NT2/D1 (cell line): ENCODE results near the gene LDLRAD3.
"Not testable (repeated sequence)": the region's sequence is repeated elsewhere in the genome, so short reads cannot be mapped to it uniquely, and the experiment has no call there.

ENCODE experiments used
- DNase-seq: peaks from one replicate; pipeline ENCODE4 v3.0.0-alpha.2; 2011; ENCODE audit warnings: low read depth, low spot score
- H3K27me3 ChIP-seq: 2 replicates; pipeline ENCODE4 v1.6.0; 2011; ENCODE audit warnings: mild to moderate bottlenecking; ENCODE audit not compliant: insufficient read length, insufficient read depth
- H3K36me3 ChIP-seq: 2 replicates; pipeline ENCODE4 v1.6.1; 2011; ENCODE audit warnings: mild to moderate bottlenecking, low read length, mixed read lengths; ENCODE audit not compliant: insufficient read depth, insufficient read length
- H3K4me1 ChIP-seq: 2 replicates; pipeline ENCODE4 v1.5.1; 2011; ENCODE audit not compliant: insufficient read depth, insufficient read length
- H3K4me3 ChIP-seq: 2 replicates; pipeline ENCODE4 v1.5.1; 2011; ENCODE audit warnings: low read depth; ENCODE audit not compliant: insufficient read length
- H3K9ac ChIP-seq: 2 replicates; pipeline ENCODE4 v1.6.0; 2011; ENCODE audit warnings: low read depth; ENCODE audit not compliant: insufficient read length
- H3K9me3 ChIP-seq: 2 replicates; pipeline ENCODE4 v1.5.1; 2011; ENCODE audit warnings: mild to moderate bottlenecking, low read length; ENCODE audit not compliant: insufficient read depth
- SUZ12 ChIP-seq: IDR thresholded peaks from 2 replicates; pipeline ENCODE4 v1.6.1; 2011; ENCODE audit not compliant: insufficient read length, insufficient read depth; ENCODE audit errors: extremely low read depth
- YY1 ChIP-seq: IDR thresholded peaks from 2 replicates; pipeline ENCODE4 v1.6.1; 2011; ENCODE audit not compliant: insufficient read length, insufficient read depth
- ZNF274 ChIP-seq: IDR thresholded peaks from 2 replicates; pipeline ENCODE4 v1.6.1; 2011; ENCODE audit warnings: mild to moderate bottlenecking, low read depth, low read length

Gene LDLRAD3

GRCh38 chr11:36041988-36042611 lies 98.2 kb downstream of the LDLRAD3 start:
- DNase-seq: no peak
- no peak overlapping the region for H3K9ac ChIP-seq
- H3K4me3 ChIP-seq: no peak overlapping the region
- peaks cover 9% of the 10 kb centered on the region for H3K36me3 ChIP-seq
- peaks cover 7% of the 10 kb centered on the region for H3K4me1 ChIP-seq
- no peak for TF ChIP-seq SUZ12
- TF ChIP-seq ZNF274: no peak
- no peak for TF ChIP-seq YY1
- H3K9me3 ChIP-seq: no peaks in the 10 kb centered on the region
- no peaks in the 10 kb centered on the region for H3K27me3 ChIP-seq

- no peak for DNase-seq
- TF ChIP-seq YY1 (no peak), ZNF274 (no peak), SUZ12 (no peak)
- peaks cover 7% of the 10 kb centered on the region for H3K4me1 ChIP-seq
- H3K9me3 ChIP-seq: no peaks in the 10 kb centered on the region
- no peaks in the 10 kb centered on the region for H3K27me3 ChIP-seq
- H3K4me3 ChIP-seq: no peak overlapping the region
- no peak overlapping the region for H3K9ac ChIP-seq
- peaks cover 6% of the 10 kb centered on the region for H3K36me3 ChIP-seq
Observed at GRCh38 chr11:36044636-36045035, 100.8 kb downstream of the LDLRAD3 start.

GRCh38 chr11:36045945-36046344 lies 102.1 kb downstream of the LDLRAD3 start:
- not testable (repeated sequence) for DNase-seq, H3K36me3 ChIP-seq, H3K9me3 ChIP-seq, H3K9ac ChIP-seq, H3K27me3 ChIP-seq, H3K4me1 ChIP-seq, H3K4me3 ChIP-seq

DNA sequence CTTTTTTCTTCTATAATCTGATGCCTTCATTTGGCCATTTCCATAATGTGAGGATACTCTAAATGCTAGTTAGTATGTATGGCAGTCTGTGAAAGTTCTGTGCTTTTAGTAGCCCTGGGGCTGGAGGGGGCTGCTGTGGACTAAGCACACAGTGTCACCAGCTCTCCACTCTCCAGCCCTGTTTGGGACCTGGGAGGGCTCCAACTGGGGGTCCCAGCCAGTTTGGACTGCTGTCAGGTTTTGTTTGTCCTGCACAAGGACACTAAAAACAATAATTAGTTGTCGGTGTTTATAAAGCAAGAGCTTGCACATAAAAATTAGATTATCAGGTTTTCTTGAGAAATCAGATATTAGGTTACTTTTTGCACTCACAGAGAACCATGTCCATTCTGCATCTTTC lies 103.1 kb downstream of the LDLRAD3 start:
- H3K9me3 ChIP-seq: no peaks in the 10 kb centered on the region
- no peak overlapping the region for H3K9ac ChIP-seq
- no peak for TF ChIP-seq YY1
- no peak for TF ChIP-seq ZNF274
- H3K36me3 ChIP-seq: peaks cover 6% of the 10 kb centered on the region
- H3K4me3 ChIP-seq: no peak overlapping the region
- no peak for DNase-seq
- H3K4me1 ChIP-seq: peaks cover 13% of the 10 kb centered on the region
- no peaks in the 10 kb centered on the region for H3K27me3 ChIP-seq

GRCh38 chr11:36047344-36047743 lies 103.5 kb downstream of the LDLRAD3 start:
- Histone ChIP-seq H3K27me3 (no peaks in the 10 kb centered on the region), H3K36me3 (peaks cover 4% of the 10 kb centered on the region), H3K9me3 (no peaks in the 10 kb centered on the region), H3K4me1 (peaks cover 13% of the 10 kb centered on the region), H3K4me3 (no peak overlapping the region), H3K9ac (no peak overlapping the region)
- TF ChIP-seq ZNF274 (no peak), SUZ12 (no peak), YY1 (no peak)
- no peak for DNase-seq

DNA sequence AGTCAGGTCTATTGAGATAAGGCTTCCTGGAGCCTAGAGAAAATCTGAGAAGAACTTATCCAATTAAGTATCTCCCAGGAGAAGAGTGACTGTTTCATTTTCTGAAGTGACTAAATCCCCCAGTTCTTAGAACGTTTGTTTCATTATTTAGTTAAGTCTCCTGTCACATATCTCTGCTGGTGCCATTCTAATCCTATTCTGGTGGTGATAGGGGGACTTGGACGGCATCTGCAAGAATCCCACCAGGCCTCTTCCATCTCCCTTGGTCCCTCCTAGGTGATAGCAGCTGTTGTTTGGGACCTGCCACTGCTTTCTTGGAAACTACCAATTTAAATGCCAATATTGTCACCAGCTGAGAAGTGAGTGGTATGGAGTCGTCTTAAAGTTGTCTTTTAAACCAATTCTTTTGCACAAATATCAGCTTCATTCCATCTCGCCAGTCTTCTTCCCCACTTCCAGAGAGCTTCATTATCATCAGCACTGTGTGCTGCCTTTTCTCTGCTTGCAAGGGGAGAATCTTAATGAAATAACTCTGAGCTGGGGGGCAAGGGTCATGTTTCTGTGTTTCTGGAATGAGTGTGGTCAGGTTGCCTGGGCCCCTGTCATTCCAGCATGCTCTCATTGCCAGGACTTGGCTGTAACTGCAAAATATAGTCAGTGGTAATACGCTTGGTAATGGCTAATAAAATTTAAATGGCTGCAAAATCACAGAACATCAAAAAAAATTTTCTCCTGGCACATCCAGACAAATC lies 104.8 kb downstream of the LDLRAD3 start:
- no peak for TF ChIP-seq ZNF274
- TF ChIP-seq YY1: no peak
- no peak for TF ChIP-seq SUZ12
- H3K36me3 ChIP-seq: no peaks in the 10 kb centered on the region

DNA sequence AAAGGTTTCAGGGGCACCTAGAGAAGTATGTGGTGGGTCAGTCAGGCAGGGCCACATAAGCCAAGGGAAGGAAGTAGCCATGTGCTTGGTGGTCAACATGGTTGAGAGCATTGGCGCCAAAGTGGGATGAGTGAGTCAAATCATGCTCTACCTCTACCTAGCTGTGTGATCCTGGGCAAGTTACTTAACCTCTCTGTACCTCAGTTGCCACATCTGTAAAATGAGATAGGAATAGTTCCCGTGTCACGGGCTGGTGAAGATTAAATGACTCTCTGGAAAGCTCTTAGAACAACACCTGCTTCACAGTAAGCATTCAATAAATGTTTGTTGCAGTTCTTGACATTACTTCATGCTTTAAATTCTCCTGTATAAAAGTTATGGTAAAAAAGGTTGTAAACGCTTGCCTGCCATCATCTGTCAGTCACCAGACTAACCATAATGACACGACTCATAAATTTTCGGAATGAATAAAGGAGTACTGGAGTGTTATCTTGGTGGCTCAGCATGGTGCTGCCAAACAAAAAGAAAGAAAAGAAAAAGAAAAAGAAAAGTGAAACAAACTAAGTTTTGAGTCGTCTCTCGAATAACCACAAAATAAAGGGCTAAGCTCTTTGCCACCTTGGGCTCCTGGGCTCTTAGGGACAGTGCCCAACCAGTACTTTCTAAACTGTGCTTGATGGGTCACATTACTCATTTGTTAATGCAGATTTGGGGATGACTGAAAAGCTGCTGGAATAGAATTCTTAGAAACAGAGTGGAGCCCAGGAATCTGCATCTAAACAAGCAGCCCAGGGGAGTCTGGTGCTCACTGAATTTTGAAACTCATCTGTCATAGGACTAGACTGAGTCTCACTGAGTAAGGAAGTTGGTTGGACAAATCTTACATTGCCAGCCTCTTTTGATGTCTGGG lies 107.6 kb downstream of the LDLRAD3 start:
- H3K4me3 ChIP-seq: no peak overlapping the region
- DNase-seq: no peak
- H3K9ac ChIP-seq: no peak overlapping the region
- TF ChIP-seq SUZ12 (no peak), YY1 (no peak), ZNF274 (no peak)
- peaks cover 8% of the 10 kb centered on the region for H3K4me1 ChIP-seq
- H3K9me3 ChIP-seq: no peaks in the 10 kb centered on the region
- no peaks in the 10 kb centered on the region for H3K27me3 ChIP-seq
- no peaks in the 10 kb centered on the region for H3K36me3 ChIP-seq

More for the DNA sequence above, 104.8 kb downstream of the LDLRAD3 start:
- no peak for DNase-seq
- no peak overlapping the region for H3K9ac ChIP-seq
- peaks cover 13% of the 10 kb centered on the region for H3K4me1 ChIP-seq
- H3K4me3 ChIP-seq: no peak overlapping the region
- H3K27me3 ChIP-seq: no peaks in the 10 kb centered on the region
- no peaks in the 10 kb centered on the region for H3K9me3 ChIP-seq
